ENCODE results near the gene ADAM10. TPM values are rescaled to one million over a fixed set of nuclear protein-coding genes. Genes with fewer than 3 reads are reported as not detected.

Gene ADAM10
- total RNA-seq, 6 experiments from 2014 or later = 155 to 227 (median 196) TPM

DNA sequence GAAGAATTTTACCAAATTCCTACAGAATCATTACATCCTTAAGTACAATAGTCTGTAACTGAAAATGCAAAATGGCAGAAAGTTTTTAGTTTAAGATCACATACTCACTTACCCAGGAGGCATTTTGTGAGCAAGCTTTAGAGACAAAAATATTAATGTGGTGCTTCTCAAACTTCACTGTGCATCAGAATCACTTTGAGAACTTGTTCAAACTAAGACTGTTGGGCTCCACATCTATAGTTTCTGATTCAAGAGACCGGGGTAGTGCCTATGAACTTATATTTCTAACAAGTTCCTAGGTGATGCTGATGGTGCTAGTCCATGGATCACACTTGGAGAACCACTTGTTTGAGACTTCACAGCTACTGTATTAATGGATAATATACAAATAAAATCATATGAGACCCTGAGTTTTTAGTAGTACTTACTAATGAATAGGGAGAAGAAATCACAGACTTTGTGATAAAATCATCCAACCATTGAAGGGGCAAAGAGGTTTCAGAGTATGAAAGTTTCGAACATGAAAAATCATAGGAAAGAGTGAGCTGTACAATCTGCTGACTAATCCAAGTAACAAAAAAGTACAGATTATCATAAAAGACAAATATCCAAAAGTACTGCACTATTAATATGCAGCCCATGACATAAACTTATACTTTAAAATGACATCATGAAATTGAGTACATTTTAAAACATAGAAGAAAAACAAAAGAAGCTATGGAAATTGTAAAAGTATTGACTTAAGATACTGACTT, 110.3 kb downstream of the ADAM10 start:
- no peak for DNase-seq
- H3K9me3 Mint-ChIP-seq = no peaks in the 10 kb centered on the region
- H3K4me3 Mint-ChIP-seq = no peak overlapping the region
- H3K27ac Mint-ChIP-seq = no peak overlapping the region
- H3K4me1 Mint-ChIP-seq (ENCODE audit: low read depth) = no peaks in the 10 kb centered on the region
- TF ChIP-seq, protein P1, sequence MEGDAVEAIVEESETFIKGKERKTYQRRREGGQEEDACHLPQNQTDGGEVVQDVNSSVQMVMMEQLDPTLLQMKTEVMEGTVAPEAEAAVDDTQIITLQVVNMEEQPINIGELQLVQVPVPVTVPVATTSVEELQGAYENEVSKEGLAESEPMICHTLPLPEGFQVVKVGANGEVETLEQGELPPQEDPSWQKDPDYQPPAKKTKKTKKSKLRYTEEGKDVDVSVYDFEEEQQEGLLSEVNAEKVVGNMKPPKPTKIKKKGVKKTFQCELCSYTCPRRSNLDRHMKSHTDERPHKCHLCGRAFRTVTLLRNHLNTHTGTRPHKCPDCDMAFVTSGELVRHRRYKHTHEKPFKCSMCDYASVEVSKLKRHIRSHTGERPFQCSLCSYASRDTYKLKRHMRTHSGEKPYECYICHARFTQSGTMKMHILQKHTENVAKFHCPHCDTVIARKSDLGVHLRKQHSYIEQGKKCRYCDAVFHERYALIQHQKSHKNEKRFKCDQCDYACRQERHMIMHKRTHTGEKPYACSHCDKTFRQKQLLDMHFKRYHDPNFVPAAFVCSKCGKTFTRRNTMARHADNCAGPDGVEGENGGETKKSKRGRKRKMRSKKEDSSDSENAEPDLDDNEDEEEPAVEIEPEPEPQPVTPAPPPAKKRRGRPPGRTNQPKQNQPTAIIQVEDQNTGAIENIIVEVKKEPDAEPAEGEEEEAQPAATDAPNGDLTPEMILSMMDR (IDR thresholded peaks at IDR 0.05) = no peak
- H3K36me3 Mint-ChIP-seq (ENCODE audit: low read depth) = peaks cover 17% of the 10 kb centered on the region; the same call in 1 of the 2 replicates
- H3K27me3 Mint-ChIP-seq (ENCODE audit: insufficient read depth) = no peaks in the 10 kb centered on the region

DNA sequence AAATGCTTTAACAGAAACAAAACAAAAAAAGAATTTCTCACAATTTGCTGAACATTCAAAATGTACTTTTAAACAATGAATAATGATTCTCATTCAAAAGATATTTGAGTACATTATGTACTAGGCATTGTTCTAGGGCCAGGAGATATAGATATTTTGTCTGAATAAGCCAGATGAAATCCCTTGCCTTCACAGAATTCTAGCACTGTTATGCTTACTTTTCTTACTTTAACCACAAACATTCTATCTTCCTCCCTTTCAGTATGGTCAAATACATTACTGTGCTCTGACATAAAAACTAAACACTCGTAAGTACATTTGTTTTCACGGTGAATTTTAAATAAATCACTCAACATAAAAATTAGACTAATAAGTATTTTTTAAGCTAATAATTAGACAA, 116.7 kb downstream of the ADAM10 start:
- no peaks in the 10 kb centered on the region for H3K9me3 Mint-ChIP-seq
- TF ChIP-seq, protein P1 (IDR thresholded peaks at IDR 0.05) = no peak
- peaks cover 30% of the 10 kb centered on the region for H3K4me1 Mint-ChIP-seq (ENCODE audit: low read depth)
- H3K4me3 Mint-ChIP-seq = no peak overlapping the region
- H3K36me3 Mint-ChIP-seq (ENCODE audit: low read depth) = peaks cover 12% of the 10 kb centered on the region
- no peak for DNase-seq
- no peaks in the 10 kb centered on the region for H3K27me3 Mint-ChIP-seq (ENCODE audit: insufficient read depth)
- peak overlapping the region; percentile 48; the same call in 1 of the 2 replicates for H3K27ac Mint-ChIP-seq

DNA sequence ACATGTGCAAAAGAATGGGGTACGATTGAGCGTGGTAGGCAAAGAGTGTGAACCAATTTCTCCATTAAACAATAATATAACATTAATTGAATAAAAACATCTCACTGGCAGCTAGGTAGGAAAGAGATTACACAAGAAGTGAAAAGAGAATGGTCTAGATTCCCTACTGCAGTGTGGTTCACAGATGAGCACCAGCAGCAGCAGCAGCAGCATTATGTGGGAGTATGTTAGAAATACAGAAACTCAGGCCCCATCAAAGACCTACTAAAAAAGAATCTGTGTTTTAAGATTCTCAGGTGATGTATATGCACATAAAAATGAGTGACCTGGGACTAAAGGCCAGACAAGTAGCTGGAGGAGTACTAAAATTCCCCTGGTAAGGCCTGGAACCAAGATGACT, 118.2 kb downstream of the ADAM10 start:
- no peak overlapping the region for H3K27ac Mint-ChIP-seq
- no peaks in the 10 kb centered on the region for H3K9me3 Mint-ChIP-seq
- no peak overlapping the region for H3K4me3 Mint-ChIP-seq
- DNase-seq = no peak
- peaks cover 38% of the 10 kb centered on the region for H3K4me1 Mint-ChIP-seq (ENCODE audit: low read depth)
- TF ChIP-seq, protein P1 (IDR thresholded peaks at IDR 0.05) = no peak
- no peaks in the 10 kb centered on the region for H3K27me3 Mint-ChIP-seq (ENCODE audit: insufficient read depth)
- peaks cover 24% of the 10 kb centered on the region for H3K36me3 Mint-ChIP-seq (ENCODE audit: low read depth)

DNA sequence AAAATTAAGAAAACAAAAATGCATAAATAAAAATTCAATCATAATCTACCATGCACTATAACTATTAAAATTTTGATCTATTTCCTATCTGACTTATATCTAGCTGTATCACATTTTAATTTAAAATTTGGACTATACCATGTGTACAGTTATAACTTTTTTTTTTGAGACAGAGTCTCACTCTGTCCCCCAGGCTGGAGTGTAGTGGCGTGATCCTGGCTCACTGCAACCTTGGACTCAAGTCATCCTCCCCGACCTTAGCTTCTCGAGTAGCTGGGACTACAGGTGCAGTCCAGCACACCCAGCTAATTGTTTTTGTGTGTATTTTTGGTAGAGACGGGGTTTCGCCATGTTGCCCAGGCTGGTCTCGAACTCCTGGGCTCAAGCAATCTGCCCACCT, 119.9 kb downstream of the ADAM10 start:
- Mint-ChIP-seq H3K4me1 (ENCODE audit: low read depth) (peaks cover 38% of the 10 kb centered on the region), H3K4me3 (no peak overlapping the region), H3K27me3 (ENCODE audit: insufficient read depth) (no peaks in the 10 kb centered on the region), H3K9me3 (no peaks in the 10 kb centered on the region), H3K27ac (no peak overlapping the region), H3K36me3 (ENCODE audit: low read depth) (peaks cover 36% of the 10 kb centered on the region)
- no peak for DNase-seq
- TF ChIP-seq, protein P1 (IDR thresholded peaks at IDR 0.05) = no peak

DNA sequence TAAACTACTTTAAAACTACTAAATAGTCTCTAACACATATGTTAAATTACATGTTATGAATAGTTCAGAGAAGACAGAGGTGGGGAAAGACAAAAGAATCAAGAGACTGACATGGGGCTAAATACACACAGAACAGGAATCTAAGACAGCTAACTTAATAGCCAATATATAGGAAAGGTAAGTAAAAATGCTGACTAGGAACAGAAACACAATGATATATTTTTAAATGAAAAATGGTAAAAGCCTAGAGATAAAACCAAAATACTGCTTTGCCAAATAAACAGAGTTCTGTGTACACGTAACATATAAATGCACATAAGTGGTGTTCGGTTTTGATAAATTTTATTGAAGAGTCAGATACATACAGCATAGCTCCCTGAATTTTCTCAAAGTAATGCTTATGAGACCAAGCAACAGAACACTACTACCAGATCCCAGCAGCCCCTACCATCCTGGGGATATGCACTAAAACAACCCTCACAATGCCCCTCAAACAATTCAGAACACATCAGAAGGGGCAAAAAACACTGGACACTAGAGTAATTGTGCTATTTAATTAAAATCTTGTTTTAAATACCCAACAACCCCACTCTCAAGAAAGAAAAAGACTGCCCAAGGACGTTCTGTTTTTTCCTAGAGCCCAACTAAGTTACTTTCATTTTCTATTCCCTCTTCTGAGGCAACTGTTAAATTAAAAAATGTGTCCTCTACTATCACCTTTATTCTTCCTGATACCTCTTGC, 121.1 kb downstream of the ADAM10 start:
- peaks cover 3% of the 10 kb centered on the region; the same call in 1 of the 2 replicates for H3K9me3 Mint-ChIP-seq
- TF ChIP-seq, protein P1 (IDR thresholded peaks at IDR 0.05) = no peak
- peaks cover 34% of the 10 kb centered on the region for H3K4me1 Mint-ChIP-seq (ENCODE audit: low read depth)
- H3K36me3 Mint-ChIP-seq (ENCODE audit: low read depth) = peaks cover 40% of the 10 kb centered on the region
- no peaks in the 10 kb centered on the region for H3K27me3 Mint-ChIP-seq (ENCODE audit: insufficient read depth)
- H3K27ac Mint-ChIP-seq = peak overlapping the region; percentile 81
- DNase-seq = no peak
- H3K4me3 Mint-ChIP-seq = peak overlapping the region; percentile 87
